NB4 (cell line): ENCODE results near the gene C9.

Experiments
- MAX ChIP-seq: IDR thresholded peaks from 2 replicates; pipeline ENCODE4 v1.6.1; 2011; ENCODE audit warnings: low read depth, low read length
- MYC ChIP-seq: IDR thresholded peaks from 2 replicates; pipeline ENCODE4 v1.6.1; 2011; ENCODE audit warnings: low read depth, low read length

GRCh38 chr5:39377613-39378012 is 13.3 kb upstream of the C9 start:
- TF ChIP-seq MYC (no peak), MAX (no peak)
